Endodermal cell (in vitro differentiated cells): Measurements from ENCODE around the gene FMO3. TPM values are rescaled to one million over a fixed set of nuclear protein-coding genes. Genes with fewer than 3 reads are reported as not detected.

ENCODE experiments used
- DNase-seq: peaks from one replicate; pipeline ENCODE4 v3.0.0-alpha.2; 2017
- H3K27ac ChIP-seq: 2 replicates; pipeline ENCODE4 v1.5.1; 2013; ENCODE audit warnings: mild to moderate bottlenecking, low read depth, low read length, moderate library complexity
- H3K27me3 ChIP-seq: 2 replicates; pipeline ENCODE4 v1.6.1; 2013; ENCODE audit warnings: mild to moderate bottlenecking, low read length, moderate library complexity; ENCODE audit not compliant: insufficient read depth, control insufficient read depth, poor library complexity, severe bottlenecking
- H3K36me3 ChIP-seq: 2 replicates; pipeline ENCODE4 v1.7.0; 2013; ENCODE audit warnings: mild to moderate bottlenecking, low read length, moderate library complexity; ENCODE audit not compliant: control insufficient read depth, insufficient read depth
- H3K4me1 ChIP-seq: one replicate; pipeline ENCODE4 v1.7.0; 2013; ENCODE audit warnings: low read length; ENCODE audit not compliant: control insufficient read depth, insufficient read depth
- H3K4me3 ChIP-seq: 2 replicates; pipeline ENCODE4 v1.5.1; 2013; ENCODE audit warnings: mild to moderate bottlenecking, low read length, moderate library complexity
- H3K9ac ChIP-seq: 2 replicates; pipeline ENCODE4 v1.6.1; 2013; ENCODE audit warnings: mild to moderate bottlenecking, low read length, moderate library complexity; ENCODE audit not compliant: poor library complexity, severe bottlenecking; ENCODE audit errors: extremely low read depth
- H3K9me3 ChIP-seq: 2 replicates; pipeline ENCODE4 v1.6.1; 2013; ENCODE audit warnings: mild to moderate bottlenecking, low read length, moderate library complexity; ENCODE audit not compliant: control insufficient read depth
- H3K27ac Mint-ChIP-seq: 2 replicates; pipeline ENCODE4 v1.8.0; 2020; ENCODE audit warnings: mixed read lengths
- H3K27me3 Mint-ChIP-seq: 2 replicates; pipeline ENCODE4 v1.8.0; 2021; ENCODE audit warnings: mild to moderate bottlenecking, mixed read lengths; ENCODE audit not compliant: insufficient read depth
- H3K36me3 Mint-ChIP-seq: 2 replicates; pipeline ENCODE4 v1.8.0; 2020; ENCODE audit warnings: low read depth, mixed read lengths
- H3K4me1 Mint-ChIP-seq: 2 replicates; pipeline ENCODE4 v1.8.0; 2020; ENCODE audit warnings: mixed read lengths
- H3K4me3 Mint-ChIP-seq: 2 replicates; pipeline ENCODE4 v1.8.0; 2020; ENCODE audit warnings: mild to moderate bottlenecking, moderate library complexity, mixed read lengths
- H3K9me3 Mint-ChIP-seq: 2 replicates; pipeline ENCODE4 v1.8.0; 2020; ENCODE audit warnings: mild to moderate bottlenecking, mixed read lengths
- CTCF ChIP-seq: fragments of 200-600 bp; sonication (generic); conservative IDR thresholded peaks from 2 replicates; pipeline ENCODE4 v1.5.0; 2021; ENCODE audit warnings: antibody characterized with exemption, mild to moderate bottlenecking
- WGBS, 2 experiments: methylation state at CpG; one replicate each; pipeline versions ENCODE4 v1.1.5 to v1.1.7; 2013; ENCODE audit warnings: missing lambda C conversion rate in 2 of 2, mixed read lengths in 1 of 2; ENCODE audit not compliant: insufficient coverage in 1 of 2, insufficient read length in 1 of 2; 5-methylcytosine and 5-hydroxymethylcytosine counted together
- total RNA-seq, 2 donors: library from RNA; stranded (reverse); fragmentation: NEBNext Ultra II Directional in 1 of 2; extraction: Animal tissue kit (Norgen Biotek cat#: 25700) in 1 of 2; gene quantifications; 2 replicates in 1 of 2; 3 replicates in 1 of 2; pipeline ENCODE4 v1.2.1, GENCODE V29; 2021

The FMO3 gene
- total RNA-seq, 2 donors from 2014 or later, result not detected

GRCh38 chr1:171158096-171158495, 67.4 kb downstream of the FMO3 start:
- Mint-ChIP-seq H3K27me3 (no peaks in the 10 kb centered on the region), H3K4me1 (peaks cover 17% of the 10 kb centered on the region), H3K36me3 (no peaks in the 10 kb centered on the region), H3K4me3 (no peak overlapping the region), H3K27ac (no peak overlapping the region), H3K9me3 (peaks cover 13% of the 10 kb centered on the region)
- no peak for TF ChIP-seq CTCF
- no peak overlapping the region for H3K4me3 ChIP-seq
- H3K27ac ChIP-seq, result no peak overlapping the region
- peaks cover 7% of the 10 kb centered on the region for H3K9me3 ChIP-seq
- no peaks in the 10 kb centered on the region for H3K27me3 ChIP-seq
- 83 to 87% methylated on average over 3 to 5 of the region's 5 CpGs for WGBS, 2 experiments
- no peak for DNase-seq
- H3K4me1 ChIP-seq, result peaks cover 3% of the 10 kb centered on the region
- H3K36me3 ChIP-seq, result no peaks in the 10 kb centered on the region
- H3K9ac ChIP-seq, result no peak overlapping the region

DNA sequence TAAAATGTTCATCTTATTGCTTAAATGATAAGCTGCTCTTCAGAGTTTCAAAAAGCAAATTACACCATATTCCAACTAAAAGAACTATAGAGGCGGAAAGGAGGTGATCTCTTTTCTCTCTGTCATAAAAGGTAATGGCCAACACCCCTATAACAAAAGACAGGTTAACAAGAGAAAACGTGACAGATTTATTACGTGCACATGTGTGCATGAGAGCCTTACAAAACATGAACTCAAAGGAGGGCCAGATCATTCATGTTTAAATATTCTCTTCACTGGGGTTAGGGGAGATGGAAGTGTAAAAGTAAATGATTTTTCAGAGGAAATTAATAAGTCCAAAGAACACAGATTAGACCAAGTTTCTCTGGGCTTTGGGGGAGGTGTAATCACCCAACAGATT, 67.8 kb downstream of the FMO3 start:
- H3K36me3 ChIP-seq, result no peaks in the 10 kb centered on the region
- DNase-seq, result no peak
- no peak overlapping the region for H3K4me3 ChIP-seq
- H3K4me1 ChIP-seq, result peaks cover 3% of the 10 kb centered on the region
- no peak overlapping the region for H3K9ac ChIP-seq
- Mint-ChIP-seq H3K4me1 (peaks cover 17% of the 10 kb centered on the region), H3K27ac (no peak overlapping the region), H3K27me3 (no peaks in the 10 kb centered on the region), H3K36me3 (no peaks in the 10 kb centered on the region), H3K4me3 (no peak overlapping the region), H3K9me3 (peaks cover 13% of the 10 kb centered on the region)
- 92 to 100% methylated on average over 2 to 3 of the region's 3 CpGs for WGBS, 2 experiments
- TF ChIP-seq CTCF, result no peak
- no peak overlapping the region for H3K27ac ChIP-seq
- peaks cover 7% of the 10 kb centered on the region for H3K9me3 ChIP-seq
- no peaks in the 10 kb centered on the region for H3K27me3 ChIP-seq

GRCh38 chr1:171159148-171159547, 68.4 kb downstream of the FMO3 start:
- H3K4me3 ChIP-seq, result no peak overlapping the region
- Mint-ChIP-seq H3K4me3 (no peak overlapping the region), H3K4me1 (peaks cover 17% of the 10 kb centered on the region), H3K9me3 (peaks cover 13% of the 10 kb centered on the region), H3K36me3 (no peaks in the 10 kb centered on the region), H3K27ac (no peak overlapping the region), H3K27me3 (no peaks in the 10 kb centered on the region)
- H3K9ac ChIP-seq, result no peak overlapping the region
- H3K4me1 ChIP-seq, result peaks cover 3% of the 10 kb centered on the region
- 90% methylated on average over 2 of the region's 2 CpGs; no CpG with 5 or more reads in 1 of the 2 experiments for WGBS, 2 experiments
- no peak overlapping the region for H3K27ac ChIP-seq
- no peak for DNase-seq
- no peaks in the 10 kb centered on the region for H3K36me3 ChIP-seq
- H3K27me3 ChIP-seq, result no peaks in the 10 kb centered on the region
- TF ChIP-seq CTCF, result no peak
- H3K9me3 ChIP-seq, result peaks cover 7% of the 10 kb centered on the region
